Neutrophil (primary cell): ENCODE measurements around the gene TVP23C.
"Not testable (repeated sequence)": the region's sequence is repeated elsewhere in the genome, so short reads cannot be mapped to it uniquely, and the experiment has no call there.

Experiments
- H3K27ac ChIP-seq: fragments of 200-600 bp; sonication (generic); 2 replicates; pipeline ENCODE4 v1.5.1; 2016; ENCODE audit warnings: mild to moderate bottlenecking, moderate library complexity
- H3K27me3 ChIP-seq: fragments of 200-600 bp; sonication (generic); 2 replicates; pipeline ENCODE4 v1.6.0; 2016; ENCODE audit warnings: mild to moderate bottlenecking
- H3K36me3 ChIP-seq: fragments of 200-600 bp; sonication (generic); 2 replicates; pipeline ENCODE4 v1.5.1; 2017
- H3K4me1 ChIP-seq, 2 experiments: fragments of 200-600 bp in 1 of 2; sonication (generic) in 1 of 2; 1 replicate in 1 of 2; 2 replicates in 1 of 2; pipeline versions ENCODE4 v1.5.1 to v1.6.1; 2013 to 2016; ENCODE audit warnings: low read depth in 1 of 2, low read length in 1 of 2, mild to moderate bottlenecking in 1 of 2, moderate library complexity in 1 of 2; ENCODE audit not compliant: control insufficient read depth in 1 of 2, insufficient read depth in 1 of 2
- H3K4me3 ChIP-seq, 2 experiments: fragments of 200-600 bp in 1 of 2; sonication (generic) in 1 of 2; 1 replicate in 1 of 2; 2 replicates in 1 of 2; pipeline ENCODE4 v1.5.1; 2013 to 2016; ENCODE audit warnings: low read depth in 1 of 2, low read length in 1 of 2, mild to moderate bottlenecking in 1 of 2, moderate library complexity in 1 of 2
- H3K9me3 ChIP-seq: fragments of 200-600 bp; sonication (generic); 2 replicates; pipeline ENCODE4 v1.5.1; 2016

The TVP23C gene

DNA sequence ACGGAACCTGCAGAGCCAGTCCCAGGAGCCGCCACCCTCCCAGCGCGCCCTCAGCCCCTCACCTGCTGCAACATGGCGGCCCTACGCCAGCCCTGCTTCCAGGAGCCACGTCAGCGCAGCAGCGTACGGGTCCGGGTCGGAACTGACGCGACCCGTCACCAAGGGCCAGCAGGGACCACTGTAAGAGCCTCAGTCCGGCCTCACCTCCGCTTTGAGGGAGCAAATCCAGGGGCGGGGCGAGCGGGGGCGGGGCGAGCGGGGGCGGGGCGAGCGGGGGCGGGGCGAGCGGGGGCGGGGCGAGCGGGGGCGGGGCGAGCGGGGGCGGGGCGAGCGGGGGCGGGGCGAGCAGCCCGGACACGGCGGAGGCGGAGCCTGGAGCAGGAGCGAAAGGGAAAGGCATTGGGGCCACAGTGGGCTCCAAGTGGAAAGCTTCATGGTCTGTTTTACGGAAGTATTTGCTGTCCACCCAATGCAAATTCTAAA, at the start of gene TVP23C:
Gene TVP23C (minus strand): TSS at position 109 of the 483 bp plus-strand sequence. CDS start 35 bp downstream, at position 74.
- H3K9me3 ChIP-seq, H3K4me1 ChIP-seq, H3K36me3 ChIP-seq, H3K27me3 ChIP-seq: not testable (repeated sequence)
- H3K27ac ChIP-seq = peak within 1 kb of the TSS; percentile 70
- H3K4me3 ChIP-seq = peak within 1 kb of the TSS; percentile 65 to 93

DNA sequence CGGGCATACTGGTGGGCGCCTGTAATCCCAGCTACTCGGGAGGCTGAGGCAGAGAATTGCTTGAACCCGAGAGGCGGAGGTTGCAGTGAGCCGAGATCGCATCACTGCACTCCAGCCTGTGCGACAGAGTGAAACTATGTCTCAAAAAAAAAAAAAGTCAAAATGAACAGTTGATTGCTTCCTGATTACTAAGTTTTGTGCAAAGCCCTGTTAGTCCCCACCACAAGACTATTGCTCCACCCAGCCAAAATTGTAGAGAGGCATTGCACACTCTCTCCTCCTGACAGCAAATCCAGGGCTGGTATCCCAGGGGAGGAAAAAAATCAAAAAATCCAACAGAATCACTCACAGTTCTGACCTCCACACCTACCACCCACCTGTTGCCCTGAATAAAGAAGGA, 29.7 kb upstream of the TVP23C start:
- H3K27ac ChIP-seq, H3K4me3 ChIP-seq: not testable (repeated sequence)
- H3K27me3 ChIP-seq = peaks cover 25% of the 10 kb centered on the region

GRCh38 chr17:15591986-15592385, 28.7 kb upstream of the TVP23C start:
- H3K4me3 ChIP-seq = not testable (repeated sequence)

More for the DNA sequence above, 29.7 kb upstream of the TVP23C start:
- H3K36me3 ChIP-seq, H3K9me3 ChIP-seq: not testable (repeated sequence)
- H3K4me1 ChIP-seq = peaks cover 22 to 47% of the 10 kb centered on the region in 2 experiments

DNA sequence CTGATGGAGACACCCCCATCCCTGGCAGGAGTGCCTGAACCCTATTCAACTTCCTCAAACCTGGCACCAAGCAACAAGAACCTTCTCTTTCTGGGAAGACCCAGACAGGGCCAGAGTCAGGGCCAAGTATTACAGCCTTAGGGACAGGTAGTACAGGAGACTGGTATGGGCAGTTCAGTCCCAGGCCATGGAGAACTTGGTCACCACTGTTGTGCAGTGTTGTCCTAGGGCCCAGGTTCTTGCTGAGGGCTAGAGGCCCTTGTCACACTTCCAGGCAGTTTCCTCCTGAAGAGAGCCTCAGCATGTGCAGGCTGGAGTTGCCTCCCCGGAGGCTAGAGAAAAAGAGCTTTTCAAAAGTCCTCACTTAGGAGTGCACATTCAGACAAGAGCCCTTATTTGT, 27.6 kb upstream of the TVP23C start:
- Histone ChIP-seq H3K4me1 (peaks cover 22 to 52% of the 10 kb centered on the region in 2 experiments), H3K27me3 (peaks cover 38% of the 10 kb centered on the region)
- not testable (repeated sequence) for H3K27ac ChIP-seq, H3K4me3 ChIP-seq, H3K9me3 ChIP-seq, H3K36me3 ChIP-seq

More at GRCh38 chr17:15591986-15592385, 28.7 kb upstream of the TVP23C start:
- H3K27me3 ChIP-seq = peaks cover 33% of the 10 kb centered on the region
- not testable (repeated sequence) for H3K9me3 ChIP-seq, H3K27ac ChIP-seq, H3K36me3 ChIP-seq
- peaks cover 22 to 50% of the 10 kb centered on the region in 2 experiments for H3K4me1 ChIP-seq

DNA sequence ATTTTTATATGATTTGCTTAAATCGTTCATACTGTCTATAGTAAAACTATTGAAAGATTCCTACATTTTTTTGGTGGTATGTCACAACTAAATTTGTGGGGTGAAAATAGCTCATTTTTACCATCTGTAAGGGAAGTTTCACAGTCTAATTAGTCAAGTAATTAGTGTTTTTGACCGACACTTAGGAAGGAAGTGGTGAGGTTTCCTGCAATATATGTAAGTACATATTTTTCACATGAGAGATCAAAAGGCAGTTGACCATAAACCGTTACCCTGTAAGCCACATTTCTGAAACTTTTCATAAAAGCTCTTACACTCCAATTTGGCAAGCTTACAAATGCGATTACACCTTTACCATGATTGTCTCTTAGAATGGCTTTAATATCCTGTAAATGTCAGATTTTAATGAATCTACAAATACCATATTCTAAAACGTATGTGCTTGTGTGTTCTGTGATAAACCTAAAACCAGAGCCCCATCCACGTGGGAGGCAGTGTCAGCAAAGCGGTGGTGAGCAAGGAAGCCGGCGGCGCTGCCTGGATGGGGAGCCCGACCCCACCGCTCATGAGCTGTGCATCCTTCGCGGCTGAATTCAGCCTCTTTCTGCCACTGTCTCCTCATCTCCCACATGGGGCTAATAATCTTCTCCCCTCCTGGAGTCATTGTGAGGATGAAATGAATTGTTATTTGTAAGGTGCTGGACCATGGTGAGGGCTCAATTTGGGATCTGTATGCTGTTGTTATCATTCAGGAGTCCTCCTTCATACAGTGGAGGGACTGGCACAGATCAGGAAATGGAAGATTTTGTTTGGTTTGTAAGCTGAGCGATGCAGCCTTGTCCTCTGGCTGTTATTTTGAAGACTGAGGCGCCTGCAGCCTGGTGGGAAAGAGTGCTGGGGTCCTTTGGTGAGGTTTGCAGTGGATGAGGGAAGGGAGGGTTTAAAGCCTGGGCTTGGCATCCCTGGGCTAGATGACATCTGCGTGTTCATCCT, 26.6 kb upstream of the TVP23C start:
- not testable (repeated sequence) for H3K27ac ChIP-seq

GRCh38 chr17:15588017-15588416, 24.7 kb upstream of the TVP23C start:
- H3K9me3 ChIP-seq, H3K36me3 ChIP-seq, H3K4me3 ChIP-seq, H3K27ac ChIP-seq: not testable (repeated sequence)
- H3K4me1 ChIP-seq = peaks cover 17 to 41% of the 10 kb centered on the region in 2 experiments
- H3K27me3 ChIP-seq = peaks cover 41% of the 10 kb centered on the region

More for the DNA sequence above, 26.6 kb upstream of the TVP23C start:
- H3K36me3 ChIP-seq, H3K4me3 ChIP-seq, H3K9me3 ChIP-seq: not testable (repeated sequence)
- peaks cover 41% of the 10 kb centered on the region for H3K27me3 ChIP-seq
- H3K4me1 ChIP-seq = peaks cover 22 to 52% of the 10 kb centered on the region in 2 experiments

GRCh38 chr17:15583313-15583712, 20.0 kb upstream of the TVP23C start:
- H3K27ac ChIP-seq, H3K9me3 ChIP-seq, H3K4me3 ChIP-seq, H3K36me3 ChIP-seq, H3K4me1 ChIP-seq: not testable (repeated sequence)
- H3K27me3 ChIP-seq = peaks cover 19% of the 10 kb centered on the region

GRCh38 chr17:15581462-15581861, 18.2 kb upstream of the TVP23C start:
- H3K9me3 ChIP-seq, H3K27me3 ChIP-seq, H3K27ac ChIP-seq, H3K4me3 ChIP-seq, H3K4me1 ChIP-seq, H3K36me3 ChIP-seq: not testable (repeated sequence)

GRCh38 chr17:15576848-15577247, 13.6 kb upstream of the TVP23C start:
- H3K4me3 ChIP-seq, H3K27me3 ChIP-seq, H3K36me3 ChIP-seq, H3K4me1 ChIP-seq, H3K9me3 ChIP-seq, H3K27ac ChIP-seq: not testable (repeated sequence)

DNA sequence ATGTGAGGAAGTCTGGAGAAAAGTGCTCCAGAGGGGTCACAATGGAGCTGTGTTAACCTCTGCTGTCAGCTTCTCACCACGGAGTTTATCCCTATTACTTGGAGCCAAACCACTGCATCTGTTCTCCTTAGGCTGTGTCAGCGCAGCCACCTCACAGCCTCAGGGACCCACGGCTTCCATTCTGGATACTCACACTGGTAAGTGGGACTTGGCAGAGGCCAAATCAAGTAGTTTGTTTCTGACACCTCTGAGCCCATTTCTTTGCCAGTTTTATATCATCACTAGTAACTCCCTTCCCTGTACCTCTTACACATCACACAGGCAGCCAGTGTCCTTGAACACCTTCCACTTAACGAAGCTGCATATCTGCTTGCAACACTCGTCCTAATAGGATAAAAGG, 11.4 kb upstream of the TVP23C start:
- H3K4me3 ChIP-seq, H3K27ac ChIP-seq, H3K36me3 ChIP-seq, H3K4me1 ChIP-seq, H3K27me3 ChIP-seq, H3K9me3 ChIP-seq: not testable (repeated sequence)

DNA sequence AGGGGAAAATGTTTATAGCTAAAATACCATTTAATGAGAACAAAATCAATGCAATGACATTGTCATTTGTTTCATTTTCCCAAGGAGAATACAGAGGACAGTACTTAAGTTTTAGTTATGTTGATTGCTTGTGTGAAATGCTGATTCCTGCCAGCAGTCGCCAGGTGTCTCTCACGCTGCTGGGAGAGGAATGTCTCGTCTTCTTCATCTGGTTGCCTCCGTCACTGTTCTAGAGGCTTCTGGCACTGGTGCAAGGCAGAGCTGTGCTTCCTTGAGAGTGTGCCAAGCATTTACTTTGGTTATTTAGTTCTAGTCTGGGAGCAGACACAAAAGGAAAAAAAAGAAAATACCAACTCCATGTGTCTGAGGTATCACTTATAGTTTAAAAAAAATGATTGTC, 10.6 kb upstream of the TVP23C start:
- H3K36me3 ChIP-seq, H3K27me3 ChIP-seq, H3K9me3 ChIP-seq, H3K4me3 ChIP-seq, H3K4me1 ChIP-seq, H3K27ac ChIP-seq: not testable (repeated sequence)

DNA sequence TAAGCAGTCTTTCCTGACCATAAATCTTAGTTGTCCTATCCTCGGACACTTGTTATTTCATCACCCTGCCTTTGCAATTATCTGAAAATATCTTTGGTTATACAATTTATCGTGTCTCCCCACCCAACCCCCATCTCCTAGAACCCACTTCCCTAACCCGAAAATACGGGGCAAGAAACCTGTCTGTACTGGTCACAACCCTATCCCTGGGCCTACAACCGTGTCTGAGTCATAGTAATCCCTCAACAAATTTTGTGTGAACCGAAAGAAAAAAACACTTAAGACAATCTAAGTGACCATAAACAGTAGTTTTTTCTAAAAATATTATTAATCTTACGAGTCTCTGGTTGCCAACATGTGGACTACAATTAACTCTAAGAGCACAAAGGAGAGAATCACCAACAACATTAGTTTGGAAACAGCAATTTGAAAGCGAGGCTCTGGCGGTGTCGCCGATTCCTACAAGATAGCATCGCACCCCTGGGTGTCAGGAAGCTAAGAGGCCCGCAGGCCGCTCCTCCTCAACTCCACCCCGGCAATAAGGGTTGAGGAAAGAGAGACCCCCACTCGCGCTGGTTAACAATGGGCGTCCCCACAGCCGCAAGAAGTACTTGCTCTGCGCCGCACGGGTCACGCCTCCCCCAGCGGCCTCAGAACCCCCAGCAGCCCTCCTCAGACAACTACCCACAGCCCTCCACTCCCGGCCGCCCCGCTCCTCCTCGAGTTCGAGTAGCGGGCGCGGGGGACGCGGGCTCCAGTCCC, 489 bp downstream of the TVP23C start:
- Histone ChIP-seq H3K27ac (peak overlapping the region; percentile 70), H3K4me3 (peak overlapping the region; percentile 65 to 93)
- not testable (repeated sequence) for H3K4me1 ChIP-seq, H3K9me3 ChIP-seq, H3K27me3 ChIP-seq, H3K36me3 ChIP-seq

GRCh38 chr17:15561439-15561838, 1.8 kb downstream of the TVP23C start:
- H3K27ac ChIP-seq, H3K4me3 ChIP-seq, H3K27me3 ChIP-seq, H3K4me1 ChIP-seq, H3K36me3 ChIP-seq, H3K9me3 ChIP-seq: not testable (repeated sequence)
